GM23338 (cell line): Measurements from ENCODE around the gene MPPED1. TPM values are rescaled to one million over a fixed set of nuclear protein-coding genes. Genes with fewer than 3 reads are reported as not detected.

Source experiments
- ATAC-seq: fragments of 200-7000 bp; cut with Tn5 transposase; 3 replicates; pipeline ENCODE4 v1.9.1; 2020
- DNase-seq: peaks from one replicate; pipeline ENCODE4 v3.0.0-alpha.2; 2015; ENCODE audit warnings: low spot score
- H2AFZ ChIP-seq: fragments of 200-600 bp; sonication (generic); 2 replicates; pipeline ENCODE4 v1.8.0; 2016; ENCODE audit warnings: antibody characterized with exemption, mild to moderate bottlenecking, moderate library complexity
- H3F3A ChIP-seq: fragments of 200-600 bp; sonication (generic); replicated peaks from 2 replicates; pipeline ENCODE4 v1.8.0; 2017; ENCODE audit warnings: antibody characterized with exemption, mixed run types, low read depth
- H3K27ac ChIP-seq: fragments of 200-600 bp; sonication (generic); 2 replicates; pipeline ENCODE4 v1.6.1; 2016; ENCODE audit warnings: low read depth
- H3K27me3 ChIP-seq: fragments of 200-600 bp; sonication (generic); 2 replicates; pipeline ENCODE4 v1.8.0; 2016; ENCODE audit warnings: mild to moderate bottlenecking, mixed run types, moderate library complexity; ENCODE audit not compliant: insufficient read depth
- H3K36me3 ChIP-seq: fragments of 200-600 bp; sonication (generic); 2 replicates; pipeline ENCODE4 v1.8.0; 2016; ENCODE audit warnings: mild to moderate bottlenecking; ENCODE audit not compliant: insufficient read depth
- H3K4me1 ChIP-seq: fragments of 200-600 bp; sonication (generic); 2 replicates; pipeline ENCODE4 v1.8.0; 2016; ENCODE audit warnings: mild to moderate bottlenecking, moderate library complexity; ENCODE audit not compliant: insufficient read depth
- H3K4me2 ChIP-seq: fragments of 200-600 bp; sonication (generic); 2 replicates; pipeline ENCODE4 v1.7.1; 2017; ENCODE audit warnings: mixed run types
- H3K4me3 ChIP-seq: fragments of 200-600 bp; sonication (generic); 2 replicates; pipeline ENCODE4 v1.6.1; 2016; ENCODE audit warnings: mixed run types
- H3K79me2 ChIP-seq: fragments of 200-600 bp; sonication (generic); replicated peaks from 2 replicates; pipeline ENCODE4 v1.8.0; 2017; ENCODE audit warnings: mild to moderate bottlenecking; ENCODE audit not compliant: insufficient read depth
- H3K9me2 ChIP-seq: fragments of 200-600 bp; sonication (generic); 2 replicates; pipeline ENCODE4 v1.8.0; 2017; ENCODE audit not compliant: insufficient read depth
- H4K20me1 ChIP-seq: fragments of 200-600 bp; sonication (generic); replicated peaks from 2 replicates; pipeline ENCODE4 v1.8.0; 2017; ENCODE audit warnings: mild to moderate bottlenecking; ENCODE audit not compliant: insufficient read depth
- H3K27ac Mint-ChIP-seq: 2 replicates; pipeline ENCODE4 v1.8.0; 2020; ENCODE audit warnings: inconsistent platforms, mild to moderate bottlenecking, moderate library complexity, mixed read lengths
- H3K27me3 Mint-ChIP-seq: 3 replicates; pipeline ENCODE4 v1.8.0; 2022; ENCODE audit warnings: low read depth, mild to moderate bottlenecking, moderate library complexity, mixed read lengths, inconsistent platforms; ENCODE audit not compliant: insufficient read depth, poor library complexity
- H3K36me3 Mint-ChIP-seq: 3 replicates; pipeline ENCODE4 v1.8.0; 2021; ENCODE audit warnings: low read depth, mild to moderate bottlenecking, inconsistent platforms, moderate library complexity, mixed read lengths
- H3K4me1 Mint-ChIP-seq: 3 replicates; pipeline ENCODE4 v1.8.0; 2020; ENCODE audit warnings: mild to moderate bottlenecking, inconsistent platforms, mixed read lengths
- H3K4me3 Mint-ChIP-seq: 3 replicates; pipeline ENCODE4 v1.8.0; 2021; ENCODE audit warnings: moderate library complexity, mild to moderate bottlenecking, inconsistent platforms, mixed read lengths
- H3K9me3 Mint-ChIP-seq: 3 replicates; pipeline ENCODE4 v1.8.0; 2020; ENCODE audit warnings: moderate library complexity, mild to moderate bottlenecking, inconsistent platforms, mixed read lengths
- EZH2phosphoT487 ChIP-seq: fragments of 200-600 bp; sonication (generic); IDR thresholded peaks from one replicate; pipeline ENCODE4 v1.8.1; 2018; ENCODE audit warnings: antibody characterized with exemption; ENCODE audit not compliant: unreplicated experiment
- NANOG ChIP-seq: IDR thresholded peaks from 2 replicates; pipeline ENCODE4 v1.6.1; 2016; ENCODE audit warnings: antibody characterized with exemption, borderline replicate concordance
- POLR2AphosphoS5 ChIP-seq: IDR thresholded peaks from 2 replicates; pipeline ENCODE4 v1.6.1; 2016; ENCODE audit warnings: antibody characterized with exemption, low read depth
- STAT1 ChIP-seq: IDR thresholded peaks from one replicate; pipeline ENCODE4 v1.6.1; 2016; ENCODE audit warnings: antibody characterized with exemption; ENCODE audit not compliant: unreplicated experiment
- ZNF114 ChIP-seq: fragments of 250-450 bp; sonication (Bioruptor Pico); IDR thresholded peaks from 2 replicates; pipeline ENCODE4 v1.5.0; 2020; ENCODE audit warnings: mild to moderate bottlenecking, moderate library complexity
- ZNF331 ChIP-seq: fragments of 250-450 bp; sonication (Bioruptor Pico); IDR thresholded peaks from 2 replicates; pipeline ENCODE4 v1.5.0; 2020; ENCODE audit warnings: low read depth, mild to moderate bottlenecking, moderate library complexity
- polyA plus RNA-seq: library from polyadenylated mRNA; unstranded; fragments of >200 nt; fragmentation: Nextera tagmentation; extraction: Ambion mirVana; gene quantifications from 2 replicates; pipeline ENCODE4 v1.2.1, GENCODE V29; 2016
- total RNA-seq: library from RNA; depleted of rRNA; stranded (reverse); fragments of >200 nt; shearing (Covaris generic); gene quantifications from 2 replicates; pipeline ENCODE4 v1.2.3, GENCODE V29; 2014
- TF ChIP-seq, protein P1 (sequence below), 2 experiments: fragments of 200-600 bp in 1 of 2; sonication (generic) in 1 of 2; conservative IDR thresholded peaks; 2 replicates each; pipeline versions ENCODE4 v1.5.1 to v1.6.1; 2016 to 2017; ENCODE audit warnings: antibody characterized with exemption in 2 of 2, low read depth in 2 of 2, mild to moderate bottlenecking in 2 of 2, moderate library complexity in 1 of 2
- TF ChIP-seq, protein P2 (sequence below): fragments of 250-450 bp; sonication (Bioruptor Pico); IDR thresholded peaks from 2 replicates; pipeline ENCODE4 v1.5.0; 2020; ENCODE audit warnings: mild to moderate bottlenecking, moderate library complexity
- TF ChIP-seq, protein P3 (sequence below): IDR thresholded peaks from 2 replicates; pipeline ENCODE4 v1.6.1; 2016; ENCODE audit warnings: antibody characterized with exemption

The MPPED1 gene
- total and polyA plus RNA-seq, 2 experiments from 2014 or later = 0.56 TPM; not detected in 1

DNA sequence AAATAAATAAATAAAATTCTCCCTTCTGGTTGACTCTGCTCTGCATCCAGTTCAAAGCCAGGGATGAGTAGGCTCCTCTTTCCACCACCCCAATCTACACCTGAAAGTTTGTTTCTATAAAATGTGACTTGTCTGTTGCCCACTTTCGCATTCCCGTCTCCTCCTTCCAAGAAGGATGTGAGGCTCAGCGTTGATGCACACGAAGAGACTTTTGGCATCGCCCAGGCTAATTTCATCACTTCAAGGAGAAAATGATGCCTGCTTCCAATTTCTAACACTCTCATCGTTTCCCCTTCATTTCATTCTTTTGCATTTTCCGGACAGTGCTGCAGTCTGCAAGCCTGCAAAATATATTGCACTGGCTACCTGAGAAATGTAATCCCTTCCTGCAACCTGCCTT lies 3.9 kb downstream of the MPPED1 start (continued):
- TF ChIP-seq, protein P1, sequence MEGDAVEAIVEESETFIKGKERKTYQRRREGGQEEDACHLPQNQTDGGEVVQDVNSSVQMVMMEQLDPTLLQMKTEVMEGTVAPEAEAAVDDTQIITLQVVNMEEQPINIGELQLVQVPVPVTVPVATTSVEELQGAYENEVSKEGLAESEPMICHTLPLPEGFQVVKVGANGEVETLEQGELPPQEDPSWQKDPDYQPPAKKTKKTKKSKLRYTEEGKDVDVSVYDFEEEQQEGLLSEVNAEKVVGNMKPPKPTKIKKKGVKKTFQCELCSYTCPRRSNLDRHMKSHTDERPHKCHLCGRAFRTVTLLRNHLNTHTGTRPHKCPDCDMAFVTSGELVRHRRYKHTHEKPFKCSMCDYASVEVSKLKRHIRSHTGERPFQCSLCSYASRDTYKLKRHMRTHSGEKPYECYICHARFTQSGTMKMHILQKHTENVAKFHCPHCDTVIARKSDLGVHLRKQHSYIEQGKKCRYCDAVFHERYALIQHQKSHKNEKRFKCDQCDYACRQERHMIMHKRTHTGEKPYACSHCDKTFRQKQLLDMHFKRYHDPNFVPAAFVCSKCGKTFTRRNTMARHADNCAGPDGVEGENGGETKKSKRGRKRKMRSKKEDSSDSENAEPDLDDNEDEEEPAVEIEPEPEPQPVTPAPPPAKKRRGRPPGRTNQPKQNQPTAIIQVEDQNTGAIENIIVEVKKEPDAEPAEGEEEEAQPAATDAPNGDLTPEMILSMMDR (conservative IDR thresholded peaks at IDR 0.05; ENCODE audit: low read depth in 2 of 2) = no peak
- TF ChIP-seq POLR2AphosphoS5 (no peak), EZH2phosphoT487 (no peak), ZNF331 (CRISPR knock-in tag) (no peak), NANOG (no peak), STAT1 (no peak)

DNA sequence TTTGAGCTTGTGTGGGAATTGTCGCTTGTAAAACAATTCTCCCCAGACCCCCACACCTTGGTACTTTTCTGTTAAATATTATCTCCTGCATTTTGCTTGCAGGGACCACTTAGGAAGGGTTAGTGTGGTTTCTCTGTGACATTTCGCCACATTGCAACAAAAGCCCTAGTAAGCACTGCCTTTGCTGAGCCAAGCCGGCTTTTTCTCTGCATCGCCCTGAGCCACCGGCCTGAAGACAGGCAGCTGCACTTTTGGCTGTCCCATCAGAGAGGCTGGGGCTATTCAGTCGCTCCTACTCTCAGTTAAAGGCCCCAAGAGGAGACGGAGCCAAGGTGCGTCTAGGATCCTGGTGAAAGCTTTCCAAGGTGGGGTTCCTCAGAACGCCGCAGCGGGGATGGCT lies 5.7 kb downstream of the MPPED1 start:
- peaks cover 24% of the 10 kb centered on the region for H3K27me3 Mint-ChIP-seq
- H3K27me3 ChIP-seq = peaks cover 19% of the 10 kb centered on the region
- no peak overlapping the region; the same call in 1 of the 2 replicates for H2AFZ ChIP-seq
- no peak overlapping the region for H3K27ac ChIP-seq
- no peaks in the 10 kb centered on the region for H3K9me2 ChIP-seq
- no peak overlapping the region for H3K27ac Mint-ChIP-seq
- H4K20me1 ChIP-seq = no peaks in the 10 kb centered on the region
- H3K4me3 ChIP-seq = no peak overlapping the region
- H3K4me3 Mint-ChIP-seq = no peak overlapping the region
- no peaks in the 10 kb centered on the region for H3K79me2 ChIP-seq
- H3K9me3 Mint-ChIP-seq = no peaks in the 10 kb centered on the region; the same call in 2 of the 3 replicates
- H3K36me3 Mint-ChIP-seq = no peaks in the 10 kb centered on the region
- H3K4me1 Mint-ChIP-seq = peaks cover 14% of the 10 kb centered on the region
- H3K36me3 ChIP-seq = no peaks in the 10 kb centered on the region
- H3F3A ChIP-seq = no peaks in the 10 kb centered on the region
- peaks cover 8% of the 10 kb centered on the region; the same call in 1 of the 2 replicates for H3K4me1 ChIP-seq
- no peak for ATAC-seq
- DNase-seq = no peak
- H3K4me2 ChIP-seq = no peak overlapping the region
- TF ChIP-seq ZNF331 (CRISPR knock-in tag) (no peak), EZH2phosphoT487 (no peak), STAT1 (no peak), ZNF114 (CRISPR knock-in tag) (no peak), NANOG (no peak), POLR2AphosphoS5 (no peak)
- TF ChIP-seq, protein P2, sequence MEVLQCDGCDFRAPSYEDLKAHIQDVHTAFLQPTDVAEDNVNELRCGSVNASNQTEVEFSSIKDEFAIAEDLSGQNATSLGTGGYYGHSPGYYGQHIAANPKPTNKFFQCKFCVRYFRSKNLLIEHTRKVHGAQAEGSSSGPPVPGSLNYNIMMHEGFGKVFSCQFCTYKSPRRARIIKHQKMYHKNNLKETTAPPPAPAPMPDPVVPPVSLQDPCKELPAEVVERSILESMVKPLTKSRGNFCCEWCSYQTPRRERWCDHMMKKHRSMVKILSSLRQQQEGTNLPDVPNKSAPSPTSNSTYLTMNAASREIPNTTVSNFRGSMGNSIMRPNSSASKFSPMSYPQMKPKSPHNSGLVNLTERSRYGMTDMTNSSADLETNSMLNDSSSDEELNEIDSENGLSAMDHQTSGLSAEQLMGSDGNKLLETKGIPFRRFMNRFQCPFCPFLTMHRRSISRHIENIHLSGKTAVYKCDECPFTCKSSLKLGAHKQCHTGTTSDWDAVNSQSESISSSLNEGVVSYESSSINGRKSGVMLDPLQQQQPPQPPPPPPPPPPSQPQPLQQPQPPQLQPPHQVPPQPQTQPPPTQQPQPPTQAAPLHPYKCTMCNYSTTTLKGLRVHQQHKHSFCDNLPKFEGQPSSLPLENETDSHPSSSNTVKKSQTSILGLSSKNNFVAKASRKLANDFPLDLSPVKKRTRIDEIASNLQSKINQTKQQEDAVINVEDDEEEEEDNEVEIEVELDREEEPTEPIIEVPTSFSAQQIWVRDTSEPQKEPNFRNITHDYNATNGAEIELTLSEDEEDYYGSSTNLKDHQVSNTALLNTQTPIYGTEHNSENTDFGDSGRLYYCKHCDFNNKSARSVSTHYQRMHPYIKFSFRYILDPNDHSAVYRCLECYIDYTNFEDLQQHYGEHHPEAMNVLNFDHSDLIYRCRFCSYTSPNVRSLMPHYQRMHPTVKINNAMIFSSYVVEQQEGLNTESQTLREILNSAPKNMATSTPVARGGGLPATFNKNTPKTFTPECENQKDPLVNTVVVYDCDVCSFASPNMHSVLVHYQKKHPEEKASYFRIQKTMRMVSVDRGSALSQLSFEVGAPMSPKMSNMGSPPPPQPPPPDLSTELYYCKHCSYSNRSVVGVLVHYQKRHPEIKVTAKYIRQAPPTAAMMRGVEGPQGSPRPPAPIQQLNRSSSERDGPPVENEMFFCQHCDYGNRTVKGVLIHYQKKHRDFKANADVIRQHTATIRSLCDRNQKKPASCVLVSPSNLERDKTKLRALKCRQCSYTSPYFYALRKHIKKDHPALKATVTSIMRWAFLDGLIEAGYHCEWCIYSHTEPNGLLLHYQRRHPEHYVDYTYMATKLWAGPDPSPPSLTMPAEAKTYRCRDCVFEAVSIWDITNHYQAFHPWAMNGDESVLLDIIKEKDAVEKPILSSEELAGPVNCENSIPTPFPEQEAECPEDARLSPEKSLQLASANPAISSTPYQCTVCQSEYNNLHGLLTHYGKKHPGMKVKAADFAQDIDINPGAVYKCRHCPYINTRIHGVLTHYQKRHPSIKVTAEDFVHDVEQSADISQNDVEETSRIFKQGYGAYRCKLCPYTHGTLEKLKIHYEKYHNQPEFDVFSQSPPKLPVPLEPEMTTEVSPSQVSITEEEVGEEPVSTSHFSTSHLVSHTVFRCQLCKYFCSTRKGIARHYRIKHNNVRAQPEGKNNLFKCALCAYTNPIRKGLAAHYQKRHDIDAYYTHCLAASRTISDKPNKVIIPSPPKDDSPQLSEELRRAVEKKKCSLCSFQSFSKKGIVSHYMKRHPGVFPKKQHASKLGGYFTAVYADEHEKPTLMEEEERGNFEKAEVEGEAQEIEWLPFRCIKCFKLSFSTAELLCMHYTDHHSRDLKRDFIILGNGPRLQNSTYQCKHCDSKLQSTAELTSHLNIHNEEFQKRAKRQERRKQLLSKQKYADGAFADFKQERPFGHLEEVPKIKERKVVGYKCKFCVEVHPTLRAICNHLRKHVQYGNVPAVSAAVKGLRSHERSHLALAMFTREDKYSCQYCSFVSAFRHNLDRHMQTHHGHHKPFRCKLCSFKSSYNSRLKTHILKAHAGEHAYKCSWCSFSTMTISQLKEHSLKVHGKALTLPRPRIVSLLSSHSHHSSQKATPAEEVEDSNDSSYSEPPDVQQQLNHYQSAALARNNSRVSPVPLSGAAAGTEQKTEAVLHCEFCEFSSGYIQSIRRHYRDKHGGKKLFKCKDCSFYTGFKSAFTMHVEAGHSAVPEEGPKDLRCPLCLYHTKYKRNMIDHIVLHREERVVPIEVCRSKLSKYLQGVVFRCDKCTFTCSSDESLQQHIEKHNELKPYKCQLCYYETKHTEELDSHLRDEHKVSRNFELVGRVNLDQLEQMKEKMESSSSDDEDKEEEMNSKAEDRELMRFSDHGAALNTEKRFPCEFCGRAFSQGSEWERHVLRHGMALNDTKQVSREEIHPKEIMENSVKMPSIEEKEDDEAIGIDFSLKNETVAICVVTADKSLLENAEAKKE = no peak
- TF ChIP-seq, protein P1 (conservative IDR thresholded peaks at IDR 0.05; ENCODE audit: low read depth in 2 of 2) = no peak
- TF ChIP-seq, protein P3, sequence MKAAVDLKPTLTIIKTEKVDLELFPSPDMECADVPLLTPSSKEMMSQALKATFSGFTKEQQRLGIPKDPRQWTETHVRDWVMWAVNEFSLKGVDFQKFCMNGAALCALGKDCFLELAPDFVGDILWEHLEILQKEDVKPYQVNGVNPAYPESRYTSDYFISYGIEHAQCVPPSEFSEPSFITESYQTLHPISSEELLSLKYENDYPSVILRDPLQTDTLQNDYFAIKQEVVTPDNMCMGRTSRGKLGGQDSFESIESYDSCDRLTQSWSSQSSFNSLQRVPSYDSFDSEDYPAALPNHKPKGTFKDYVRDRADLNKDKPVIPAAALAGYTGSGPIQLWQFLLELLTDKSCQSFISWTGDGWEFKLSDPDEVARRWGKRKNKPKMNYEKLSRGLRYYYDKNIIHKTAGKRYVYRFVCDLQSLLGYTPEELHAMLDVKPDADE = no peak
